Measurements from ENCODE around the gene FNIP1.

FNIP1 gene

DNA sequence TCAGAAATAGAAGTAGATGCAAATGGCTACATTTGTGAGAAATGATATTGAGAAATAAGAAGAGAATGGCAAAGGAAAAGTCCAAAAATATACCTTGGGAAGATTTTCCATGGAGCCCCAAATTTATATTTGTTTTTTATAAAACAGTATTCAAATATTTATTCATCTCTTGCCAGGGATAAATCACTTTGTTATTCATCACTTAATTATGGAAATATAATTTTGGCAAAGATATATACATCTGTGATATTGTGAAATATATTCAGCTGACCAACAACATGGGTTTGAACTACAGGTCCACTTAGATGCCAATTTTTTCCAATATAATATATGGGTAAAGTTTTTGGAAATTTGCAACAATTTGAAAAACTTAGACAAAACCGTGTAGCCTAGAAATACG is 142.0 kb downstream of the FNIP1 start:
- TF ChIP-seq, protein P1, sequence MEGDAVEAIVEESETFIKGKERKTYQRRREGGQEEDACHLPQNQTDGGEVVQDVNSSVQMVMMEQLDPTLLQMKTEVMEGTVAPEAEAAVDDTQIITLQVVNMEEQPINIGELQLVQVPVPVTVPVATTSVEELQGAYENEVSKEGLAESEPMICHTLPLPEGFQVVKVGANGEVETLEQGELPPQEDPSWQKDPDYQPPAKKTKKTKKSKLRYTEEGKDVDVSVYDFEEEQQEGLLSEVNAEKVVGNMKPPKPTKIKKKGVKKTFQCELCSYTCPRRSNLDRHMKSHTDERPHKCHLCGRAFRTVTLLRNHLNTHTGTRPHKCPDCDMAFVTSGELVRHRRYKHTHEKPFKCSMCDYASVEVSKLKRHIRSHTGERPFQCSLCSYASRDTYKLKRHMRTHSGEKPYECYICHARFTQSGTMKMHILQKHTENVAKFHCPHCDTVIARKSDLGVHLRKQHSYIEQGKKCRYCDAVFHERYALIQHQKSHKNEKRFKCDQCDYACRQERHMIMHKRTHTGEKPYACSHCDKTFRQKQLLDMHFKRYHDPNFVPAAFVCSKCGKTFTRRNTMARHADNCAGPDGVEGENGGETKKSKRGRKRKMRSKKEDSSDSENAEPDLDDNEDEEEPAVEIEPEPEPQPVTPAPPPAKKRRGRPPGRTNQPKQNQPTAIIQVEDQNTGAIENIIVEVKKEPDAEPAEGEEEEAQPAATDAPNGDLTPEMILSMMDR (IDR thresholded peaks at IDR 0.05; ENCODE audit: control insufficient read depth, insufficient read depth, low read depth, low read length, missing control alignments): no peak
- no peak for DNase-seq (ENCODE audit: low read depth)
- no peak overlapping the region for H3K4me3 ChIP-seq (ENCODE audit: control insufficient read depth, low read depth, low read length)

DNA sequence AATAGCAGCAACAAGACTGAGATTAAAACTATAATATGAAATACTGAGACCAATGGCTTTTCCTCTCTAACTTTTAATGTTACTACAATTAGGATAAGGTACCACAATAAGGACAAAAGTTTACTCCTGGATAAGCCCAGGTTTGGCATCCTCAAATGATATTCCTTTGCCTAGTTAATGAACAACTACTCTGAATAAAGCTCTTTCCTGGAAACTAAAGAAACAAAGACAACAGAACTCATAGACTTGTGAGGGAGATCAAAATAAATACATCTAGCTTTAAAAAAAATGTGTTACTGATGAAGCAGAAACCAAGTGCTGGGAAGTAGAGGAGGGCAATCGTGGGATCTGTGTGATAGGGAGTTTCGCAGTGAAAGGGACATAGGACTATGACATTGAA is 142.5 kb downstream of the FNIP1 start:
- no peak overlapping the region for H3K4me3 ChIP-seq (ENCODE audit: control insufficient read depth, low read depth, low read length)
- TF ChIP-seq, protein P1 (IDR thresholded peaks at IDR 0.05; ENCODE audit: control insufficient read depth, insufficient read depth, low read depth, low read length, missing control alignments): no peak
- no peak for DNase-seq (ENCODE audit: low read depth)

DNA sequence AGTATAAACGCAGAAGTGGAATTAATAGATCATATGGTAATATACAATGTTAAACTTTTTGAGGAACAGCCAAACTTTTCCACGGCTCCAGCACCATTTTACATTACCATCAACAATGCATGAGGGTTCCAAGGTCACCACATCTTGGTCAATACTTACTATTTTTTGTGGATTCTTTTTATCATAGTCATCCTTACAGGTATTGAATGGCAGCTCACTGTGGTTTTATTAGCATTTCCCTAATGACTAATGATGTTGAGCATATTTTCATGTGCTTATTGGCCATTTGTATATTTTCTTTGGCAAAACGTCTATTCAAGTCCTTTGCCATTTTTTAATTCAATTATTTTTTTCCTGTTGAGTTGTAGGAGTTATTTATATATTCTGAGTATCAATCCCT is 147.7 kb downstream of the FNIP1 start:
- H3K4me3 ChIP-seq (ENCODE audit: control insufficient read depth, low read depth, low read length): no peak overlapping the region
- TF ChIP-seq, protein P1 (IDR thresholded peaks at IDR 0.05; ENCODE audit: control insufficient read depth, insufficient read depth, low read depth, low read length, missing control alignments): no peak
- no peak for DNase-seq (ENCODE audit: low read depth)

DNA sequence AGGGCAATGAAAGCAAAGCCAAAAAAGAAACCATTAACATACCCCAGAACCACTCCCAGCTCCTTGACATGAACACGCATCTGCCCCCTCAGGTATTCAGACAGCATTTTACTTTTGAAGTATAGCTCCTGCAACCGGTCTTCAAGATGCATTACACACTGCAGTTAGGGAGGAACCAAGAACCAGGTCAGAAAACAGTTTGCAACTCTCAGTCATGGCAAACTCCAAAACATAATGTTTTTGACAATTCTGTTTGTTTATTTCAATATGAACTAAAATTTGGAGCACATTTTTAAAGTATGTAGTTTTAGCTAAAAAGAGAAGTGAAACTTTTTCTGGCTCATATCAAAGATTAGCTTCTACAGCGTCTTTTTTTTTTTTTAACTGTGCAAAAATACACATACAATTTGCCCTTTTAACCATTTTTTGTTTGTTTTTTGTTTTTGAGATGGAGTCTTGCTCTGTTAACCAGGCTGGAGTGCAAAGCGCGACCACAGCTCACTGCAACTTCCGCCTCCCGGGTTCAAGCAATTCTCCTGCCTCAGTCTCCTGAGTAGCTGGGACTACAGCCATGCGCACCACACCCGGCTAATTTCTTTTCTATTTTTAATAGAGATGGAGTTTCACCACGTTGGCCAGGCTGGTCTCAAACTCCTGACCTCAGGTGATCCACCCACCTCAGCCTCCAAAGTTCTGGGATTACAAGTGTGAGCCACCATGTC is 149.6 kb downstream of the FNIP1 start:
- H3K4me3 ChIP-seq (ENCODE audit: control insufficient read depth, low read depth, low read length): no peak overlapping the region
- no peak for DNase-seq (ENCODE audit: low read depth)
- TF ChIP-seq, protein P1 (IDR thresholded peaks at IDR 0.05; ENCODE audit: control insufficient read depth, insufficient read depth, low read depth, low read length, missing control alignments): no peak

DNA sequence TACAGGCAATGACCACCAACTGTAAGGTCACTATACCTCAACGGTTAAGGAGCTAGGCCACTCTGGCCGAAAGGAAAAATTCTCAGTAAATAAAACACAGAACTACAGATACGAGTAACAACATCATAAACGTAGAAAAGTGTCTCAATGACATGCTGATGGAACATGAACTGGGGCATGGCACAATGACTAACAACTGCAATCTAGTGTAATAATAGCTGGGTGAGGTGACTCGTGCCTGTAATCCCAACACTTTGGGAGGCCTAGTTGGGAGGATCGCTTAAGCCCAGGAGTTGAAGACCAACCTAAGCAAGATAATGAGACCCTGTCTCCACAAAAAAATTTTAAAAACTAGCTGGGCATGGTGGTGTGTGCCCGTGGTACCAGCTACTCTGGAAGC is 152.0 kb downstream of the FNIP1 start:
- no peak for DNase-seq (ENCODE audit: low read depth)
- no peak overlapping the region for H3K4me3 ChIP-seq (ENCODE audit: control insufficient read depth, low read depth, low read length)
- TF ChIP-seq, protein P1 (IDR thresholded peaks at IDR 0.05; ENCODE audit: control insufficient read depth, insufficient read depth, low read depth, low read length, missing control alignments): no peak

DNA sequence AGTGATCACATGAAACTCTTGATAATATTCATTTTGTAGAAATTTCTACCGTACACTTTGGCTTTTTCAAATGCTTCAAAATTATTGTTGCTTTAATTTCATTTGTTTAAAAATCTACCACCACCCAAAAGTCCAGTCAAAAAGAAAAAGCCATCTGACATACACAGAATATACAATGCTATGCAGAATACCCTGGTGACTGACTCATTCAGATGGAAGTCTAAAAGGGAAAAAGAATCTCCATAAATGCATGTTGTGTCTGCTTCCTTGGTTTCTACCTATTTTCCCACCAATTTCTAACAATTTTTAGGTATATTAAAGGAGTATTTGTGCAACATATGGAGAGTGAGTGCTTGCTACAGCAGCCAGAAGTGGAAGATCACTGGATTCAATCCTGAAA is 152.4 kb downstream of the FNIP1 start:
- DNase-seq (ENCODE audit: low read depth): no peak
- TF ChIP-seq, protein P1 (IDR thresholded peaks at IDR 0.05; ENCODE audit: control insufficient read depth, insufficient read depth, low read depth, low read length, missing control alignments): no peak
- H3K4me3 ChIP-seq (ENCODE audit: control insufficient read depth, low read depth, low read length): no peak overlapping the region

All from AG09309 (cell line).